ENCODE data around the gene UGT1A8.

DNA sequence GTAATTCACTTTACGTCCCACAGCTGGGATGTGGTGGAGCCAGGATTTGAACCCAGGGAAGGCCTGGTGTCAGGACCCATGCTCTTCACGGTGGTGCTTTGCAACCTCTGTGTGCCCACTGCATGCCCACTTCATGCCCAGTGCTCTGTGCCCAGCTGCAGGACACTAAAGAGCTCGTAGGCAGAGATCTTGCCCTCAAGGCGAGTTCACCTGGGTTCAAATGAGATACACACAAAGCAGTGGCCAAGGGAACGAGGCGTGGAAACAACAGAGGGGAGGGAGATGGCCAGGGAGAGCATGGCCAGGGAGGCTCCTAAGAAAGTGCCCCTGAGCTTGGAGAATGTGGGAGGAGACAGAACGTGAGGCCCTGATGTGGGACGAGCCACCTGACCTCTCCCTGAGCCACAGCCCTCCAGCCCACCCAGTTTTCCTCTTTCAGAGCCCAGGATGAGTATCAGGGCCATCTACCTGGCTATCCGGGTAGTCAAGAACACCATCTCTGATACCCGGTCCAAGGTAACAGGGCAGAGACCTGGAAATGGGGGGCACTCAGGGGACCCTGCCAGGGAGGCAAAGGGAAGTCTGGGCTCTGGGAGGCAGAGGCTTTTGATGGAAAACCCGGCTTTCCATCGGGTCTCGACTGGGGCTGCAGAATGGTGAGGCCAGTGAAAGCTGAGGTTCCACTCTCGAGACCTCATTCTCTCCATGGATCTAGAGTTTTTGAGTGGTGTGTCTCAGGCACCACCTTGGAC is 181.1 kb downstream of the UGT1A8 start:
- TF ChIP-seq ZKSCAN1 (IDR thresholded peaks at IDR 0.05; ENCODE audit: low read depth, low read length) (no peak), ZNF431 (CRISPR knock-in tag; IDR thresholded peaks at IDR 0.05) (no peak)
